ENCODE measurements around the gene CGB1. TPM values are rescaled to one million over a fixed set of nuclear protein-coding genes. Genes with fewer than 3 reads are reported as not detected.
"Not testable (repeated sequence)": the region's sequence is repeated elsewhere in the genome, so short reads cannot be mapped to it uniquely, and the experiment has no call there.

Gene CGB1
- total and polyA plus RNA-seq, 10 of the 15 experiments (the other 5 are each of a cell fraction or from before 2014, with no cell fraction given) = not detected

GRCh38 chr19:49024233-49024632 is 12.5 kb downstream of the CGB1 start, which contains the start of gene CGB3:
CGB3 (minus strand) TSS chr19:49024333; CDS start chr19:49023971, 362 bp downstream.
- H3K27me3 ChIP-seq (replicated peaks in 1 of 2; ENCODE audit: control insufficient read depth in 2 of 2, insufficient read depth in 2 of 2, low read length in 1 of 2); intact Hi-C loops (cut with micrococcal nuclease; ENCODE audit: unreplicated experiment); BruUV-seq (replicated peaks); H3K79me2 ChIP-seq (ENCODE audit: control insufficient read depth, insufficient read depth, low read length); H3K9ac ChIP-seq (ENCODE audit: control insufficient read depth, insufficient read depth, low read length); RAD21 ChIA-PET (ENCODE audit: unreplicated experiment); FAIRE-seq; H3K27ac ChIP-seq (ENCODE audit: control insufficient read depth, insufficient read depth); H3K36me3 ChIP-seq (ENCODE audit: control insufficient read depth in 2 of 2, insufficient read depth in 2 of 2, low read length in 1 of 2); ATAC-seq; CTCF ChIA-PET; H2AFZ ChIP-seq (ENCODE audit: control insufficient read depth, low read depth, low read length); H3K9me3 ChIP-seq (replicated peaks; ENCODE audit: control insufficient read depth, insufficient read depth, low read length); DNase-seq (ENCODE audit: low read depth, low spot score); in situ Hi-C loops (cut with MboI); H4K20me1 ChIP-seq (ENCODE audit: control insufficient read depth, insufficient read depth); H3K4me3 ChIP-seq; H3K4me2 ChIP-seq (ENCODE audit: control insufficient read depth, insufficient read depth); SMC1A ChIA-PET (ENCODE audit: uncharacterized antibody, unreplicated experiment); POLR2A ChIA-PET: not testable (repeated sequence)
- WGBS (ENCODE audit: insufficient coverage, insufficient replicate concordance, low lambda C conversion rate, missing lambda C conversion rate) = 28% methylated on average over 15 of the region's 15 CpGs
- peaks cover 10% of the 10 kb centered on the region for H3K4me1 ChIP-seq (ENCODE audit: control insufficient read depth, insufficient read depth, low read length)

GRCh38 chr19:49022116-49022515 is 14.6 kb downstream of the CGB1 start:
- 65% methylated on average over 8 of the region's 9 CpGs for whole genome bisulfite sequencing (ENCODE audit: insufficient coverage, insufficient replicate concordance, low lambda C conversion rate, missing lambda C conversion rate)
- ChIA-PET SMC1A (ENCODE audit: uncharacterized antibody, unreplicated experiment) (no interaction called here), CTCF (interaction anchor here (0.8 to 1.8 kb wide), 2 partner anchors 76 to 177 kb away, joined by 3 to 5 read pairs; no protein-coding TSS in a partner anchor), POLR2A (no interaction called here), RAD21 (ENCODE audit: unreplicated experiment) (interaction anchor here (0.6 kb wide), 1 partner anchor 85 kb away, joined by 3 read pairs; no protein-coding TSS in a partner anchor)
- Histone ChIP-seq H3K79me2 (ENCODE audit: control insufficient read depth, insufficient read depth, low read length) (no peaks in the 10 kb centered on the region), H4K20me1 (ENCODE audit: control insufficient read depth, insufficient read depth) (no peaks in the 10 kb centered on the region), H3K4me2 (ENCODE audit: control insufficient read depth, insufficient read depth) (no peak overlapping the region), H3K4me3 (no peak overlapping the region), H3K9ac (ENCODE audit: control insufficient read depth, insufficient read depth, low read length) (no peak overlapping the region), H3K27me3 (replicated peaks in 1 of 2; ENCODE audit: control insufficient read depth in 2 of 2, insufficient read depth in 2 of 2, low read length in 1 of 2) (no peaks in the 10 kb centered on the region), H2AFZ (ENCODE audit: control insufficient read depth, low read depth, low read length) (no peak overlapping the region), H3K9me3 (replicated peaks; ENCODE audit: control insufficient read depth, insufficient read depth, low read length) (no peaks in the 10 kb centered on the region), H3K4me1 (ENCODE audit: control insufficient read depth, insufficient read depth, low read length) (peaks cover 15% of the 10 kb centered on the region), H3K36me3 (ENCODE audit: control insufficient read depth in 2 of 2, insufficient read depth in 2 of 2, low read length in 1 of 2) (no peaks in the 10 kb centered on the region), H3K27ac (ENCODE audit: control insufficient read depth, insufficient read depth) (no peak overlapping the region)
- BruUV-seq (replicated peaks) = no TSS peak
- in situ Hi-C loops (cut with MboI) = no loop called here
- intact Hi-C loops (cut with micrococcal nuclease; ENCODE audit: unreplicated experiment) = no loop called here
- no peak for DNase-seq (ENCODE audit: low read depth, low spot score)
- FAIRE-seq = no peak
- ATAC-seq = no peak
- no peak for TF ChIP-seq NFXL1 (IDR thresholded peaks at IDR 0.05; ENCODE audit: borderline replicate concordance)
- no peak for TF ChIP-seq ZNF592 (IDR thresholded peaks at IDR 0.05)
- TF ChIP-seq CHD2 (IDR thresholded peaks at IDR 0.05; ENCODE audit: borderline replicate concordance, low read depth, low read length) = no peak
- no peak for TF ChIP-seq FOXK2 (IDR thresholded peaks at IDR 0.05)
- TF ChIP-seq POLR2AphosphoS2 (IDR thresholded peaks at IDR 0.05; ENCODE audit: low read depth, low read length) = no peak
- no peak for TF ChIP-seq SKIL (IDR thresholded peaks at IDR 0.05; ENCODE audit: low read depth, poor library complexity, severe bottlenecking)
- TF ChIP-seq POLR2A (IDR thresholded peaks at IDR 0.05; ENCODE audit: low read depth, low read length) = no peak
- TF ChIP-seq SMARCA5 (IDR thresholded peaks at IDR 0.05) = no peak
- no peak for TF ChIP-seq MEF2A (IDR thresholded peaks at IDR 0.05; ENCODE audit: insufficient read depth, low read depth, low read length)
